Fibroblast of villous mesenchyme (primary cell): Measurements from ENCODE around the gene G2E3. TPM values are rescaled to one million over a fixed set of nuclear protein-coding genes. Genes with fewer than 3 reads are reported as not detected.

Source experiments
- DNase-seq: peaks from one replicate; pipeline ENCODE4 v3.0.0-alpha.2; 2010; ENCODE audit warnings: low read depth
- H3K4me3 ChIP-seq: 2 replicates; pipeline ENCODE4 v1.5.1; 2011; ENCODE audit warnings: low read depth, mild to moderate bottlenecking, low read length
- CTCF ChIP-seq: IDR thresholded peaks from 2 replicates; pipeline ENCODE4 v1.5.1; 2012; ENCODE audit warnings: low read depth, mild to moderate bottlenecking, low read length; ENCODE audit not compliant: insufficient read depth
- total RNA-seq: library from RNA; depleted of rRNA; stranded (reverse); fragments of >200 nt; gene quantifications from 2 replicates; pipeline ENCODE4 v1.2.3, GENCODE V29; 2012

Gene G2E3
- total RNA-seq, 1 donor: 38.4 TPM

GRCh38 chr14:30648471-30648870 lies 89.5 kb downstream of the G2E3 start:
- no peak for TF ChIP-seq CTCF
- H3K4me3 ChIP-seq: no peak overlapping the region
- no peak for DNase-seq

DNA sequence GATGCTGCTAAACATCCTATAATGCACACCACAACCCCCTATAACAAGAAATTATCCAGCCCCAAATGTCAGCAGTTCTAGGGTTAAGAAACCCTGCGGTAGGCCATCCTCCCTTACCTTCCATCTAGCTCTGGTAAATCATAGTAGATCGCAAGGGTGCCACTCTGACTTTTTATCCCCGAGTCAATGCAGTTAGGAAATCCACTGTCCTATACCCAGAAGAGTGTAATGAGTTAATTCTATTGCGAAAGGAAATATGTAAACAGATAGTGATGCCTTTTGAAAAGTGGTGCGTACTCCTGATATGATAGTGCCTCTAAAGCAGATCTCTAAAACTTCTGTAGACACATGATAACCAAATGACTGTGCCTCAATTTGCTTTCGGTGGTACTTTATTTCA lies 93.0 kb downstream of the G2E3 start:
- no peak overlapping the region for H3K4me3 ChIP-seq
- DNase-seq: peak; percentile 49
- no peak for TF ChIP-seq CTCF

DNA sequence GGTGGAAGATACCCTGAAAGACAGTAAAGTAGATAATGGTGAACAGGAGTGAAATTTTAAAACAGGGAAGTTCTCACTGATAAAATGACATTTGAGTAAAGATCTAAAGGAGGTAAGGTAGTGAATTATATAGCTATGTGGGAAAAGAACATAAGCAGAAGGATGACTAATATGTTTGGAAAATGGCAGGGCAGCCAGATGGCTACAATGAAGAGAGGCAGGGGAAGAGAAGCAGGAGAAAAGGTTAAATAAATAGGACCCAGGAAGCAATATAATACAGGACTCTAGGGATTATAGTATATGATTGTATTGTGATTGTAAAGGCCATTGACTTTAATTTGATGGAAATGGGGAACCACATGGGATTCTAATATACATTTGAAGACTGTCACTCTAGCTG lies 96.2 kb downstream of the G2E3 start:
- no peak for TF ChIP-seq CTCF
- peak; percentile 43 for DNase-seq
- no peak overlapping the region for H3K4me3 ChIP-seq

GRCh38 chr14:30655658-30656057 lies 96.7 kb downstream of the G2E3 start:
- no peak overlapping the region for H3K4me3 ChIP-seq
- no peak for TF ChIP-seq CTCF
- no peak for DNase-seq

- peak; percentile 44 for DNase-seq
- TF ChIP-seq CTCF: peak; percentile 66
- no peak overlapping the region for H3K4me3 ChIP-seq
Observed at GRCh38 chr14:30656190-30656632, 97.3 kb downstream of the G2E3 start.

GRCh38 chr14:30657050-30657449 lies 98.1 kb downstream of the G2E3 start:
- DNase-seq: no peak
- no peak overlapping the region for H3K4me3 ChIP-seq
- no peak for TF ChIP-seq CTCF

GRCh38 chr14:30657606-30658163 lies 98.7 kb downstream of the G2E3 start:
- H3K4me3 ChIP-seq: no peak overlapping the region
- DNase-seq: no peak
- TF ChIP-seq CTCF: peak; percentile 28
